Endodermal cell (in vitro differentiated cells): ENCODE results near the gene PRICKLE1. TPM values are rescaled to one million over a fixed set of nuclear protein-coding genes. Genes with fewer than 3 reads are reported as not detected.

Experiments
- DNase-seq: peaks from one replicate; pipeline ENCODE4 v3.0.0-alpha.2; 2017
- H3K27ac ChIP-seq: 2 replicates; pipeline ENCODE4 v1.5.1; 2013; ENCODE audit warnings: mild to moderate bottlenecking, low read depth, low read length, moderate library complexity
- H3K27me3 ChIP-seq: 2 replicates; pipeline ENCODE4 v1.6.1; 2013; ENCODE audit warnings: mild to moderate bottlenecking, low read length, moderate library complexity; ENCODE audit not compliant: insufficient read depth, control insufficient read depth, poor library complexity, severe bottlenecking
- H3K36me3 ChIP-seq: 2 replicates; pipeline ENCODE4 v1.7.0; 2013; ENCODE audit warnings: mild to moderate bottlenecking, low read length, moderate library complexity; ENCODE audit not compliant: control insufficient read depth, insufficient read depth
- H3K4me1 ChIP-seq: one replicate; pipeline ENCODE4 v1.7.0; 2013; ENCODE audit warnings: low read length; ENCODE audit not compliant: control insufficient read depth, insufficient read depth
- H3K4me3 ChIP-seq: 2 replicates; pipeline ENCODE4 v1.5.1; 2013; ENCODE audit warnings: mild to moderate bottlenecking, low read length, moderate library complexity
- H3K9ac ChIP-seq: 2 replicates; pipeline ENCODE4 v1.6.1; 2013; ENCODE audit warnings: mild to moderate bottlenecking, low read length, moderate library complexity; ENCODE audit not compliant: poor library complexity, severe bottlenecking; ENCODE audit errors: extremely low read depth
- H3K9me3 ChIP-seq: 2 replicates; pipeline ENCODE4 v1.6.1; 2013; ENCODE audit warnings: mild to moderate bottlenecking, low read length, moderate library complexity; ENCODE audit not compliant: control insufficient read depth
- H3K27ac Mint-ChIP-seq: 2 replicates; pipeline ENCODE4 v1.8.0; 2020; ENCODE audit warnings: mixed read lengths
- H3K27me3 Mint-ChIP-seq: 2 replicates; pipeline ENCODE4 v1.8.0; 2021; ENCODE audit warnings: mild to moderate bottlenecking, mixed read lengths; ENCODE audit not compliant: insufficient read depth
- H3K36me3 Mint-ChIP-seq: 2 replicates; pipeline ENCODE4 v1.8.0; 2020; ENCODE audit warnings: low read depth, mixed read lengths
- H3K4me1 Mint-ChIP-seq: 2 replicates; pipeline ENCODE4 v1.8.0; 2020; ENCODE audit warnings: mixed read lengths
- H3K4me3 Mint-ChIP-seq: 2 replicates; pipeline ENCODE4 v1.8.0; 2020; ENCODE audit warnings: mild to moderate bottlenecking, moderate library complexity, mixed read lengths
- H3K9me3 Mint-ChIP-seq: 2 replicates; pipeline ENCODE4 v1.8.0; 2020; ENCODE audit warnings: mild to moderate bottlenecking, mixed read lengths
- WGBS, 2 experiments: methylation state at CpG; one replicate each; pipeline versions ENCODE4 v1.1.5 to v1.1.7; 2013; ENCODE audit warnings: missing lambda C conversion rate in 2 of 2, mixed read lengths in 1 of 2; ENCODE audit not compliant: insufficient coverage in 1 of 2, insufficient read length in 1 of 2; 5-methylcytosine and 5-hydroxymethylcytosine counted together
- total RNA-seq, 2 donors: library from RNA; stranded (reverse); fragmentation: NEBNext Ultra II Directional in 1 of 2; extraction: Animal tissue kit (Norgen Biotek cat#: 25700) in 1 of 2; gene quantifications; 2 replicates in 1 of 2; 3 replicates in 1 of 2; pipeline ENCODE4 v1.2.1, GENCODE V29; 2021
- TF ChIP-seq, protein P1 (sequence below): fragments of 200-600 bp; sonication (generic); conservative IDR thresholded peaks from 2 replicates; pipeline ENCODE4 v1.5.0; 2021; ENCODE audit warnings: antibody characterized with exemption, mild to moderate bottlenecking

PRICKLE1 gene
- total RNA-seq, 2 donors from 2014 or later, result 8.3 to 20.6 TPM

DNA sequence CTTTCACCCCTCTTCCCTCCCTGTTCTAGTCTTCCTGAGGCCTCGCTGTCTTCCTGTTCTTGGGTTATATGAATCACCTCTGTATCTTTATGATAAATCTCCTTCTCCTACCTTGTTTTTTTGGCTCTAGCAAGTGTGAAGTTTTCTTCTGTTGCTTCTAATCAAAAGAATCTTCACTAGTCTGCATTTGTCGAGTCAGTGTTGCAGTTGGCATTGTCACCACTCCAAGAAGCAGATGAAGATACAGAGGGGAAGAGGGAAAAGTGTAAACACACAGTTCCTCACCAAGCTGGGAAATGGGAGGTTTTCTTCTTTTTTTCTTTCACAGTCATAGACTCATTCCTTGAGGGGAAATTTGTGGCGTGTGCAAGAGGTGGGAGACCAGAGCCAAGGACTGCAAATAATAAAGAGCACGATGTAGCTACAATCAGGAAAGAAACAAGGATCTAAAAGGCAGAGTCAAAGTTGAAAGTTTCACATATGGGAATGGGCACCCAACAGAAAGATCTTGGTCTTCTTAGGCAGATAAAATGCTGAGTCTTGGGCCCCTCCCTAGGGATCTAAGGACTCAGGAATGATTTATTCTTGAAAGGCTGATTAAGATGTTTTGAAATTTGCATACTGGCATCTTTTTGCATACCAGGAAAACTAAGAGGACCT lies 22.2 kb upstream of the PRICKLE1 start:
- Histone ChIP-seq H3K27ac (no peak overlapping the region), H3K9ac (no peak overlapping the region), H3K4me3 (no peak overlapping the region), H3K4me1 (no peaks in the 10 kb centered on the region), H3K36me3 (no peaks in the 10 kb centered on the region), H3K9me3 (peaks cover 3% of the 10 kb centered on the region), H3K27me3 (no peaks in the 10 kb centered on the region)
- DNase-seq, result no peak
- WGBS, 2 experiments, result 79 to 91% methylated on average over 4 of the region's 4 CpGs
- Mint-ChIP-seq H3K9me3 (peaks cover 16% of the 10 kb centered on the region), H3K27me3 (peaks cover 5% of the 10 kb centered on the region), H3K4me1 (peaks cover 29% of the 10 kb centered on the region), H3K4me3 (no peak overlapping the region), H3K36me3 (no peaks in the 10 kb centered on the region), H3K27ac (no peak overlapping the region)
- TF ChIP-seq, protein P1, sequence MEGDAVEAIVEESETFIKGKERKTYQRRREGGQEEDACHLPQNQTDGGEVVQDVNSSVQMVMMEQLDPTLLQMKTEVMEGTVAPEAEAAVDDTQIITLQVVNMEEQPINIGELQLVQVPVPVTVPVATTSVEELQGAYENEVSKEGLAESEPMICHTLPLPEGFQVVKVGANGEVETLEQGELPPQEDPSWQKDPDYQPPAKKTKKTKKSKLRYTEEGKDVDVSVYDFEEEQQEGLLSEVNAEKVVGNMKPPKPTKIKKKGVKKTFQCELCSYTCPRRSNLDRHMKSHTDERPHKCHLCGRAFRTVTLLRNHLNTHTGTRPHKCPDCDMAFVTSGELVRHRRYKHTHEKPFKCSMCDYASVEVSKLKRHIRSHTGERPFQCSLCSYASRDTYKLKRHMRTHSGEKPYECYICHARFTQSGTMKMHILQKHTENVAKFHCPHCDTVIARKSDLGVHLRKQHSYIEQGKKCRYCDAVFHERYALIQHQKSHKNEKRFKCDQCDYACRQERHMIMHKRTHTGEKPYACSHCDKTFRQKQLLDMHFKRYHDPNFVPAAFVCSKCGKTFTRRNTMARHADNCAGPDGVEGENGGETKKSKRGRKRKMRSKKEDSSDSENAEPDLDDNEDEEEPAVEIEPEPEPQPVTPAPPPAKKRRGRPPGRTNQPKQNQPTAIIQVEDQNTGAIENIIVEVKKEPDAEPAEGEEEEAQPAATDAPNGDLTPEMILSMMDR, result no peak

DNA sequence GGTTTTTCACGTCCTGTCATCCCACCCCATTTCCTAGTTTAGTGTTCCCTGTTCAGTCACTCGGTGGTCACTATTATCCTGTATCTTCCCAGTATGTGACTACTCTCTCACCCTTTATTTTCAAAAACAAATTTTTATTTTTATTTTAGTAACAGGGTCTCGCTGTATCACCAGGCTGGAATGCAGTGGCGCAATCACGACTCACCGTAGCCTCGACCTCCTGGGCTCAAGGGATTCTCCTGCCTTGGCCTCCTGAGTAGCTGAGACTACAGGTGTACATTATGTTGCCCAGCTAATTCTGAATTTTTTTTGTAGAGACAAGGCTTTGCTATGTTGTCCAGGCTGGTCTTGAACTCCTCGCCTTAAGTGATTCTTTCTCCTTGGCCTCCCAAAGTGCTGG lies 20.1 kb upstream of the PRICKLE1 start:
- H3K27ac ChIP-seq, result no peak overlapping the region
- TF ChIP-seq, protein P1, result no peak
- no peaks in the 10 kb centered on the region for H3K36me3 Mint-ChIP-seq

DNA sequence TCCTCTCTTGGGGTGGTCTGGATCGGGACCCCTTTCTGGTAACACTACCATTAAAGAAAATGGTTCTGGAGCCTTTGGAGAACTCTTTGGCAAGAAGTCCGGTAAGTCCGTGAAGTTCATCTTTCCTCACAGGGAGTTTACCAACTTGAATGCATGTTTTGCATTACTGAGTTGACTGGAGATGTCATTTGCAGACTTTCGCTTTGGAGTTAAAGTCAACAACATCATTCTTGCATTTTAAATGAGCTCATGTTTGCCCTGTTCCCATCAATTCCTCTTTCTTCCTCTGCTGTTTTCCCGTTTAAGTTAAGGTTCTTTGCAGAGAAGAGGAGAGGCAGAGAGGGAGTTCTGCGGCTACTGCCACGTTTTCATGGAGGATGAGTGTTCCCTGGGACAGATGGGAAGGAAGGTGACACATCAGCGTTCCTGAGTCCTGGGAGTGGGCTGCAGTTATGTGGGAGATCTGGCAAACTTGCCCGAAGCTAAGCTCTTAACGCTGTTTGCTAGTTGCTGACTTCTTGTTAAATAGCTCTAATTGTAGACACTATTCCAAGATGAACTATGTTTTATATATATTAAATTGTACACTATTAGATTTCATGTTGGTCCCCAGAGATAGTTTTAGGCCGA lies 18.8 kb upstream of the PRICKLE1 start:
- Mint-ChIP-seq H3K27ac (no peak overlapping the region), H3K9me3 (peaks cover 11% of the 10 kb centered on the region)

More for the DNA sequence above, 20.1 kb upstream of the PRICKLE1 start:
- peaks cover 37% of the 10 kb centered on the region for H3K4me1 Mint-ChIP-seq
- peak; percentile 38 for DNase-seq
- WGBS, 2 experiments, result 94 to 96% methylated on average over 8 of the region's 8 CpGs
- H3K4me3 Mint-ChIP-seq, result no peak overlapping the region
- no peaks in the 10 kb centered on the region for H3K36me3 ChIP-seq
- no peak overlapping the region for H3K9ac ChIP-seq
- no peak overlapping the region for H3K4me3 ChIP-seq
- H3K9me3 Mint-ChIP-seq, result peaks cover 11% of the 10 kb centered on the region
- no peaks in the 10 kb centered on the region for H3K4me1 ChIP-seq
- no peak overlapping the region for H3K27ac Mint-ChIP-seq
- H3K27me3 ChIP-seq, result no peaks in the 10 kb centered on the region
- peaks cover 5% of the 10 kb centered on the region for H3K27me3 Mint-ChIP-seq
- no peaks in the 10 kb centered on the region for H3K9me3 ChIP-seq

More for the DNA sequence above, 18.8 kb upstream of the PRICKLE1 start:
- H3K4me1 Mint-ChIP-seq, result peaks cover 44% of the 10 kb centered on the region
- 85 to 91% methylated on average over 4 to 11 of the region's 11 CpGs for WGBS, 2 experiments
- Histone ChIP-seq H3K4me1 (peaks cover 2% of the 10 kb centered on the region), H3K27ac (no peak overlapping the region), H3K4me3 (no peak overlapping the region), H3K9me3 (no peaks in the 10 kb centered on the region), H3K9ac (no peak overlapping the region), H3K36me3 (no peaks in the 10 kb centered on the region), H3K27me3 (peaks cover 4% of the 10 kb centered on the region)
- no peaks in the 10 kb centered on the region for H3K36me3 Mint-ChIP-seq
- DNase-seq, result peak; percentile 47
- TF ChIP-seq, protein P1, result no peak
- no peak overlapping the region for H3K4me3 Mint-ChIP-seq
- H3K27me3 Mint-ChIP-seq, result peaks cover 8% of the 10 kb centered on the region
